Measurements from ENCODE around the gene SLC15A3. TPM values are rescaled to one million over a fixed set of nuclear protein-coding genes. Genes with fewer than 3 reads are reported as not detected.

Gene SLC15A3
- total and polyA plus RNA-seq, 7 donors, result 7.2 to 14.6 (median 8.2) TPM

GRCh38 chr11:60989093-60989650 lies 37.2 kb upstream of the SLC15A3 start:
- H3K27me3 ChIP-seq (ENCODE audit: insufficient read depth in 3 of 3, low read length in 2 of 3), result peaks cover 0 to 19% (median 2%) of the 10 kb centered on the region in 3 donors
- H3K4me3 ChIP-seq, result no peak overlapping the region
- 51 to 54% (median 54%) methylated on average over 12 of the region's 12 CpGs for WGBS, 3 donors
- ATAC-seq (no peak), DNase-seq (no peak)
- H3K9me3 ChIP-seq, result no peaks in the 10 kb centered on the region
- intact Hi-C loops (cut with DNase I), result no loop called here
- no peaks in the 10 kb centered on the region for H3K36me3 ChIP-seq (ENCODE audit: insufficient read depth in 1 of 2, low read depth in 1 of 2)
- no peak for TF ChIP-seq CTCF (IDR thresholded peaks at IDR 0.05)
- no peak overlapping the region for H3K27ac ChIP-seq
- no peaks in the 10 kb centered on the region for H3K4me1 ChIP-seq

GRCh38 chr11:60988658-60989057 lies 36.7 kb upstream of the SLC15A3 start:
- Histone ChIP-seq H3K27me3 (ENCODE audit: insufficient read depth in 3 of 3, low read length in 2 of 3) (peaks cover 0 to 19% (median 2%) of the 10 kb centered on the region in 3 donors), H3K36me3 (ENCODE audit: insufficient read depth in 1 of 2, low read depth in 1 of 2) (no peaks in the 10 kb centered on the region), H3K9me3 (no peaks in the 10 kb centered on the region), H3K27ac (no peak overlapping the region), H3K4me3 (no peak overlapping the region), H3K4me1 (no peaks in the 10 kb centered on the region)
- TF ChIP-seq CTCF (IDR thresholded peaks at IDR 0.05), result no peak
- ATAC-seq (no peak), DNase-seq (no peak)
- WGBS, 3 donors, result 49 to 69% (median 56%) methylated on average over 2 of the region's 2 CpGs
- intact Hi-C loops (cut with DNase I), result no loop called here

- peaks cover 0 to 14% (median 2%) of the 10 kb centered on the region in 3 donors for H3K27me3 ChIP-seq (ENCODE audit: insufficient read depth in 3 of 3, low read length in 2 of 3)
- H3K4me1 ChIP-seq, result no peaks in the 10 kb centered on the region
- no peaks in the 10 kb centered on the region for H3K36me3 ChIP-seq (ENCODE audit: insufficient read depth in 1 of 2, low read depth in 1 of 2)
- intact Hi-C loops (cut with DNase I), result no loop called here
- WGBS, 3 donors, result 84 to 89% (median 86%) methylated on average over 9 of the region's 9 CpGs
- ATAC-seq (no peak), DNase-seq (no peak)
- no peak overlapping the region for H3K27ac ChIP-seq
- no peaks in the 10 kb centered on the region for H3K9me3 ChIP-seq
- no peak overlapping the region for H3K4me3 ChIP-seq
- TF ChIP-seq CTCF (IDR thresholded peaks at IDR 0.05), result no peak
Observed at GRCh38 chr11:60987577-60988277, 35.8 kb upstream of the SLC15A3 start.

GRCh38 chr11:60985991-60986915 lies 34.3 kb upstream of the SLC15A3 start:
- intact Hi-C loops (cut with DNase I), result no loop called here
- Histone ChIP-seq H3K9me3 (no peaks in the 10 kb centered on the region), H3K27ac (no peak overlapping the region), H3K27me3 (ENCODE audit: insufficient read depth in 3 of 3, low read length in 2 of 3) (peaks cover 0 to 5% (median 1%) of the 10 kb centered on the region in 3 donors), H3K4me3 (no peak overlapping the region), H3K4me1 (no peaks in the 10 kb centered on the region), H3K36me3 (ENCODE audit: insufficient read depth in 1 of 2, low read depth in 1 of 2) (no peaks in the 10 kb centered on the region)
- WGBS, 3 donors, result 80 to 87% (median 81%) methylated on average over 17 of the region's 17 CpGs
- no peak for TF ChIP-seq CTCF (IDR thresholded peaks at IDR 0.05)
- no peak for DNase-seq
- no peak for ATAC-seq
